GM21360 (cell line): ENCODE data around the gene S100A12.

Experiments used
- ATAC-seq: cut with Tn5 transposase; IDR thresholded peaks from one replicate; pipeline ENCODE4 v1.9.1; 2021; ENCODE audit warnings: mild to moderate bottlenecking, moderate library complexity; ENCODE audit not compliant: unreplicated experiment

S100A12 gene

GRCh38 chr1:153370146-153370545, 5.3 kb downstream of the S100A12 start:
- no peak for ATAC-seq

GRCh38 chr1:153368495-153368894, 6.9 kb downstream of the S100A12 start:
- ATAC-seq, result no peak

- no peak for ATAC-seq
Observed at GRCh38 chr1:153367090-153367489, 8.3 kb downstream of the S100A12 start.

GRCh38 chr1:153366261-153366660, 9.2 kb downstream of the S100A12 start:
- no peak for ATAC-seq

- ATAC-seq, result no peak
Observed at GRCh38 chr1:153365696-153366095, 9.7 kb downstream of the S100A12 start.

GRCh38 chr1:153364766-153365666, 10.4 kb downstream of the S100A12 start:
- ATAC-seq, result no peak

- ATAC-seq, result no peak
Observed at GRCh38 chr1:153364156-153364555, 11.3 kb downstream of the S100A12 start.

- no peak for ATAC-seq
Observed at GRCh38 chr1:153363641-153364040, 11.8 kb downstream of the S100A12 start.

- no peak for ATAC-seq
Observed at GRCh38 chr1:153362187-153362775, 13.1 kb downstream of the S100A12 start.

GRCh38 chr1:153361480-153362109, 13.8 kb downstream of the S100A12 start:
- ATAC-seq, result no peak

- ATAC-seq, result no peak
Observed at GRCh38 chr1:153360592-153361479, 14.6 kb downstream of the S100A12 start.

GRCh38 chr1:153360190-153360589, 15.2 kb downstream of the S100A12 start:
- ATAC-seq, result no peak

- no peak for ATAC-seq
Observed at GRCh38 chr1:153359241-153359640, 16.2 kb downstream of the S100A12 start.

- no peak for ATAC-seq
Observed at GRCh38 chr1:153358691-153358975, 16.8 kb downstream of the S100A12 start.

GRCh38 chr1:153357853-153358690, 17.3 kb downstream of the S100A12 start, which contains the start of gene S100A9:
Gene S100A9 (plus strand): TSS chr1:153357854. CDS start chr1:153358284, 430 bp downstream.
- no peak for ATAC-seq

- ATAC-seq, result no peak
Observed at GRCh38 chr1:153357076-153357852, 18.2 kb downstream of the S100A12 start.

- ATAC-seq, result no peak
Observed at GRCh38 chr1:153356392-153357075, 18.9 kb downstream of the S100A12 start.

GRCh38 chr1:153355445-153356071, 19.9 kb downstream of the S100A12 start:
- ATAC-seq, result no peak
